ENCODE data around the gene MRGPRD. TPM values are rescaled to one million over a fixed set of nuclear protein-coding genes. Genes with fewer than 3 reads are reported as not detected.

Gene MRGPRD
- total and polyA plus RNA-seq, 2 donors (not counting 1 experiment from before 2014, with no cell fraction given) = not detected

GRCh38 chr11:69009441-69010211, 28.8 kb upstream of the MRGPRD start:
- Histone ChIP-seq H3K27ac (ENCODE audit: insufficient read depth, low read length) (peak overlapping the region; percentile 98), H2AFZ (ENCODE audit: low read length) (no peak overlapping the region), H4K20me1 (ENCODE audit: control insufficient read depth, extremely low read depth, insufficient read depth, low read length) (no peaks in the 10 kb centered on the region), H3K4me3 (replicated peaks in 1 of 4; ENCODE audit: control extremely low read depth in 1 of 4, insufficient read depth in 1 of 4, low read depth in 3 of 4, low read length in 4 of 4) (peak overlapping the region in 2 of 4 experiments; percentile 89 to 96), H3K36me3 (ENCODE audit: control insufficient read depth, insufficient read depth, low read length) (peaks cover 29% of the 10 kb centered on the region), H3K27me3 (ENCODE audit: control insufficient read depth, insufficient read depth, low read length) (no peaks in the 10 kb centered on the region), H3K9ac (ENCODE audit: insufficient read depth, low read length) (peak overlapping the region; percentile 89), H3K4me2 (ENCODE audit: extremely low read depth, insufficient read depth, low read length) (peak overlapping the region; percentile 97), H3K9me3 (ENCODE audit: control insufficient read depth, insufficient read depth, low read depth, low read length) (no peaks in the 10 kb centered on the region), H3K4me1 (ENCODE audit: control insufficient read depth, extremely low read depth, insufficient read depth, low read length) (peaks cover 33% of the 10 kb centered on the region), H3K79me2 (ENCODE audit: control insufficient read depth, insufficient read depth, low read length) (peaks cover 49% of the 10 kb centered on the region)
- no peak for TF ChIP-seq EZH2 (IDR thresholded peaks at IDR 0.05; ENCODE audit: low read length, missing control alignments)
- TF ChIP-seq, protein P1, sequence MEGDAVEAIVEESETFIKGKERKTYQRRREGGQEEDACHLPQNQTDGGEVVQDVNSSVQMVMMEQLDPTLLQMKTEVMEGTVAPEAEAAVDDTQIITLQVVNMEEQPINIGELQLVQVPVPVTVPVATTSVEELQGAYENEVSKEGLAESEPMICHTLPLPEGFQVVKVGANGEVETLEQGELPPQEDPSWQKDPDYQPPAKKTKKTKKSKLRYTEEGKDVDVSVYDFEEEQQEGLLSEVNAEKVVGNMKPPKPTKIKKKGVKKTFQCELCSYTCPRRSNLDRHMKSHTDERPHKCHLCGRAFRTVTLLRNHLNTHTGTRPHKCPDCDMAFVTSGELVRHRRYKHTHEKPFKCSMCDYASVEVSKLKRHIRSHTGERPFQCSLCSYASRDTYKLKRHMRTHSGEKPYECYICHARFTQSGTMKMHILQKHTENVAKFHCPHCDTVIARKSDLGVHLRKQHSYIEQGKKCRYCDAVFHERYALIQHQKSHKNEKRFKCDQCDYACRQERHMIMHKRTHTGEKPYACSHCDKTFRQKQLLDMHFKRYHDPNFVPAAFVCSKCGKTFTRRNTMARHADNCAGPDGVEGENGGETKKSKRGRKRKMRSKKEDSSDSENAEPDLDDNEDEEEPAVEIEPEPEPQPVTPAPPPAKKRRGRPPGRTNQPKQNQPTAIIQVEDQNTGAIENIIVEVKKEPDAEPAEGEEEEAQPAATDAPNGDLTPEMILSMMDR (conservative IDR thresholded peaks at IDR 0.05 in 1 of 2, IDR thresholded peaks at IDR 0.05 in 1 of 2; ENCODE audit: low read depth in 1 of 2, low read length in 2 of 2) = no peak
- peak; percentile 16 to 28 for DNase-seq (ENCODE audit: low read depth in 2 of 2)

DNA sequence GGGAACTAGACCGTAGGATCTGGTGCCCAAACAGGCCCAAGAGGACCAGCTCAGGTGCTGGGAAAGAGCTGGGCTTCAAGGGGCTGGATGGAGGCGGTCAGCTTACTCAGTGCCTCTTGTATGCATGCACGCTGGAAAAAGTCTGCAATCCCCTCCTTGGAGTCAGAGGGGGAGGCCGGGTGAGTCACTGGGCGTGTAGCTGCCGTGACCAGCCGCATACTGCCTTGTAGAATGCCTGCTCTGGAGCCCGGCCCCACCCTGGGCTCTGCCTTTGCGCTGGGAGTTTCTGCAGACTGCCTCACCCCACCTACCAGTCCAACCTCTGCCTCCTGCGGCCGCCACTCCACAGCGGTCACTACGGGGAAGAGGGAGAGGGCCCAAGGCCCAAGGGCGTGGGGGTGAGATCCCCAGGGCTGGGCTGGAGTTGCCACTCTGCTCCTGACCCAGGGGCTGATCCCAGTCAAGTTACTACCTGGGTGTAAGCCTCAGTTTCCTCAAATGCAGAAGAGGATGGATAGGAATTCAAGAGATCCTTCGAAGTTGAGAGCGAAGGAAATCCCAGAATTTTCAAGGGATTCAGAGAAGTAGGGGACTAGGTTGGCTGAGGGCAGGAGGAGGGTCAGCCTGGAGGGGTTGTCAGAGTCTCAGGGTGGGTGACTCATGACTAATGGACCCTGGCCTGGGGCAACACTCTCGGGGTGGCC, 28.1 kb upstream of the MRGPRD start:
- Histone ChIP-seq H3K27me3 (ENCODE audit: control insufficient read depth, insufficient read depth, low read length) (no peaks in the 10 kb centered on the region), H4K20me1 (ENCODE audit: control insufficient read depth, extremely low read depth, insufficient read depth, low read length) (no peaks in the 10 kb centered on the region), H3K79me2 (ENCODE audit: control insufficient read depth, insufficient read depth, low read length) (peaks cover 49% of the 10 kb centered on the region), H3K4me2 (ENCODE audit: extremely low read depth, insufficient read depth, low read length) (peak overlapping the region; percentile 85), H2AFZ (ENCODE audit: low read length) (no peak overlapping the region), H3K36me3 (ENCODE audit: control insufficient read depth, insufficient read depth, low read length) (peaks cover 33% of the 10 kb centered on the region), H3K27ac (ENCODE audit: insufficient read depth, low read length) (peak overlapping the region; percentile 98), H3K4me1 (ENCODE audit: control insufficient read depth, extremely low read depth, insufficient read depth, low read length) (peaks cover 32% of the 10 kb centered on the region), H3K9me3 (ENCODE audit: control insufficient read depth, insufficient read depth, low read depth, low read length) (no peaks in the 10 kb centered on the region), H3K4me3 (replicated peaks in 1 of 4; ENCODE audit: control extremely low read depth in 1 of 4, insufficient read depth in 1 of 4, low read depth in 3 of 4, low read length in 4 of 4) (peak overlapping the region in 1 of 4 experiments; percentile 42), H3K9ac (ENCODE audit: insufficient read depth, low read length) (peak overlapping the region; percentile 72)
- peak; percentile 98 to 99 for DNase-seq (ENCODE audit: low read depth in 2 of 2)
- TF ChIP-seq, protein P1 (conservative IDR thresholded peaks at IDR 0.05 in 1 of 2, IDR thresholded peaks at IDR 0.05 in 1 of 2; ENCODE audit: low read depth in 1 of 2, low read length in 2 of 2) = no peak
- no peak for TF ChIP-seq EZH2 (IDR thresholded peaks at IDR 0.05; ENCODE audit: low read length, missing control alignments)

GRCh38 chr11:69007975-69008381, 27.2 kb upstream of the MRGPRD start:
- Histone ChIP-seq H2AFZ (ENCODE audit: low read length) (no peak overlapping the region), H3K27me3 (ENCODE audit: control insufficient read depth, insufficient read depth, low read length) (no peaks in the 10 kb centered on the region), H4K20me1 (ENCODE audit: control insufficient read depth, extremely low read depth, insufficient read depth, low read length) (no peaks in the 10 kb centered on the region), H3K27ac (ENCODE audit: insufficient read depth, low read length) (peak overlapping the region; percentile 98), H3K36me3 (ENCODE audit: control insufficient read depth, insufficient read depth, low read length) (peaks cover 41% of the 10 kb centered on the region), H3K4me2 (ENCODE audit: extremely low read depth, insufficient read depth, low read length) (peak overlapping the region; percentile 85), H3K4me1 (ENCODE audit: control insufficient read depth, extremely low read depth, insufficient read depth, low read length) (peaks cover 34% of the 10 kb centered on the region), H3K79me2 (ENCODE audit: control insufficient read depth, insufficient read depth, low read length) (peaks cover 49% of the 10 kb centered on the region), H3K9me3 (ENCODE audit: control insufficient read depth, insufficient read depth, low read depth, low read length) (no peaks in the 10 kb centered on the region), H3K4me3 (replicated peaks in 1 of 4; ENCODE audit: control extremely low read depth in 1 of 4, insufficient read depth in 1 of 4, low read depth in 3 of 4, low read length in 4 of 4) (peak overlapping the region in 3 of 4 experiments; percentile 8 to 42 (median 8)), H3K9ac (ENCODE audit: insufficient read depth, low read length) (peak overlapping the region; percentile 72)
- TF ChIP-seq, protein P1 (conservative IDR thresholded peaks at IDR 0.05 in 1 of 2, IDR thresholded peaks at IDR 0.05 in 1 of 2; ENCODE audit: low read depth in 1 of 2, low read length in 2 of 2) = no peak
- no peak for TF ChIP-seq EZH2 (IDR thresholded peaks at IDR 0.05; ENCODE audit: low read length, missing control alignments)
- DNase-seq (ENCODE audit: low read depth in 2 of 2) = peak; percentile 33 to 89

Data from fibroblast of lung (primary cell).